ENCODE measurements around the gene MKLN1.

DNA sequence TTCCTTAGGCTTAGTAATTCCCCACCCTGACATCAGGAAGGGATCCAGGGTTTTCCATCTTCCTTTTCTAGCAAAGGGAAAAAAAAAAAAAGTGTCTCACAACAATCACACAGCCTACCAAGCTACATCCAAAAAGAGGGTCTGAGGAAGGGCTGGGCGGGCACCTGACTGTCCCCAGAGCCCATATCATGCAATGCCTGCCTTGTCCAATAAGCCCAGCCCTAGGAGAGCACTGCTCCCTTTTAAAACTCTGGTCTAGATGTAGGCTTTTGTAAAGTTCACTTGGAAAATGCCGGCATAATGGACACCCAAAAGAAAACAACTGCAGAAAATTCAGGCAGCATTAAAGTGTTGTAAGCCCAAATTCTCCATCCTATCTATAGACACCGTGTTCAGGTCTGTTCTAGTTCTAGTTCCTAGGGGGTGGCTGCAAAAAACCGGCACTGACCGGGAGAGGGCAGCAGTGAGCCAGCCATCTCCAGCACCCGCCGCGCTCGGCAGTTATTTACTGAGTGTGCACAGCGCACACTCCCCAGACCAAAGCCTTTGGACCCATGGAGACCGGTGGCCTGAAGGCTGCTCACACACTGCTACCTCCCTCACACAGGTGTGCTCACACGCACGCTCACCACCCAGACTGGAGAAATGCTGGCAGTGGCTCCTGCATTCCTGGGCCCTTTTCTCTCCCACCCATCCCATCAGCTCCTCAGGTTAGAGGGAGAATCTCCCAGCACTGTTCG, 180.1 kb downstream of the MKLN1 start:
- TF ChIP-seq, protein P1, sequence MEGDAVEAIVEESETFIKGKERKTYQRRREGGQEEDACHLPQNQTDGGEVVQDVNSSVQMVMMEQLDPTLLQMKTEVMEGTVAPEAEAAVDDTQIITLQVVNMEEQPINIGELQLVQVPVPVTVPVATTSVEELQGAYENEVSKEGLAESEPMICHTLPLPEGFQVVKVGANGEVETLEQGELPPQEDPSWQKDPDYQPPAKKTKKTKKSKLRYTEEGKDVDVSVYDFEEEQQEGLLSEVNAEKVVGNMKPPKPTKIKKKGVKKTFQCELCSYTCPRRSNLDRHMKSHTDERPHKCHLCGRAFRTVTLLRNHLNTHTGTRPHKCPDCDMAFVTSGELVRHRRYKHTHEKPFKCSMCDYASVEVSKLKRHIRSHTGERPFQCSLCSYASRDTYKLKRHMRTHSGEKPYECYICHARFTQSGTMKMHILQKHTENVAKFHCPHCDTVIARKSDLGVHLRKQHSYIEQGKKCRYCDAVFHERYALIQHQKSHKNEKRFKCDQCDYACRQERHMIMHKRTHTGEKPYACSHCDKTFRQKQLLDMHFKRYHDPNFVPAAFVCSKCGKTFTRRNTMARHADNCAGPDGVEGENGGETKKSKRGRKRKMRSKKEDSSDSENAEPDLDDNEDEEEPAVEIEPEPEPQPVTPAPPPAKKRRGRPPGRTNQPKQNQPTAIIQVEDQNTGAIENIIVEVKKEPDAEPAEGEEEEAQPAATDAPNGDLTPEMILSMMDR (IDR thresholded peaks at IDR 0.05; ENCODE audit: poor library complexity, severe bottlenecking), result peak; percentile 64
- no peak for TF ChIP-seq POLR2AphosphoS5 (IDR thresholded peaks at IDR 0.05)
- TF ChIP-seq EZH2 (IDR thresholded peaks at IDR 0.05; ENCODE audit: borderline replicate concordance, insufficient read depth, low read length, poor library complexity, severe bottlenecking), result no peak
- no peak for TF ChIP-seq EP300 (conservative IDR thresholded peaks at IDR 0.05; ENCODE audit: poor library complexity, severe bottlenecking)
- TF ChIP-seq REST (IDR thresholded peaks at IDR 0.05; ENCODE audit: borderline replicate concordance), result no peak
- TF ChIP-seq RAD21 (conservative IDR thresholded peaks at IDR 0.05), result peak; percentile 61
- TF ChIP-seq MXI1 (conservative IDR thresholded peaks at IDR 0.05; ENCODE audit: poor library complexity, severe bottlenecking), result no peak
- peak; percentile 54 for TF ChIP-seq SMC3 (conservative IDR thresholded peaks at IDR 0.05; ENCODE audit: poor library complexity)
- no peak for TF ChIP-seq TAF1 (IDR thresholded peaks at IDR 0.05; ENCODE audit: low read depth)
